Astrocyte (in vitro differentiated cells and primary cell): ENCODE measurements around the gene PEAR1. TPM values are rescaled to one million over a fixed set of nuclear protein-coding genes. Genes with fewer than 3 reads are reported as not detected.
A peak's percentile ranks its signal among the peaks of the same experiment; 100 is the strongest.

Experiments
- DNase-seq: peaks from one replicate; pipeline ENCODE4 v3.0.0-alpha.2; 2010; ENCODE audit warnings: low read depth
- FAIRE-seq: peaks from 2 replicates; lab custom pipeline; 2011; peaks lifted over from hg19 to GRCh38; lab: Jason Lieb, UNC
- H2AFZ ChIP-seq: 2 replicates; pipeline ENCODE4 v1.6.0; 2012; ENCODE audit warnings: low read depth, low read length, inconsistent platforms
- H3K27ac ChIP-seq: 2 replicates; pipeline ENCODE4 v1.5.1; 2011; ENCODE audit warnings: low read depth, low read length, inconsistent platforms
- H3K27me3 ChIP-seq: 2 replicates; pipeline ENCODE4 v1.6.0; 2011; ENCODE audit warnings: low read length, inconsistent platforms; ENCODE audit not compliant: insufficient read depth
- H3K36me3 ChIP-seq: 2 replicates; pipeline ENCODE4 v1.5.1; 2011; ENCODE audit warnings: low read length, inconsistent platforms; ENCODE audit not compliant: insufficient read depth
- H3K4me1 ChIP-seq: 2 replicates; pipeline ENCODE4 v1.5.1; 2011; ENCODE audit warnings: low read length, inconsistent platforms; ENCODE audit not compliant: insufficient read depth
- H3K4me2 ChIP-seq: 2 replicates; pipeline ENCODE4 v1.6.0; 2012; ENCODE audit warnings: low read length, inconsistent platforms
- H3K4me3 ChIP-seq: 2 replicates; pipeline ENCODE4 v1.5.1; 2011; ENCODE audit warnings: low read depth, mild to moderate bottlenecking, low read length, inconsistent platforms; ENCODE audit not compliant: insufficient read depth
- H3K79me2 ChIP-seq: 2 replicates; pipeline ENCODE4 v1.6.0; 2012; ENCODE audit warnings: mild to moderate bottlenecking, low read length, inconsistent platforms; ENCODE audit not compliant: insufficient read depth
- H3K9ac ChIP-seq: 2 replicates; pipeline ENCODE4 v1.6.0; 2012; ENCODE audit warnings: mild to moderate bottlenecking, low read length, inconsistent platforms
- H3K9me3 ChIP-seq: 2 replicates; pipeline ENCODE4 v1.5.1; 2012; ENCODE audit warnings: low read depth, mild to moderate bottlenecking, low read length, inconsistent platforms; ENCODE audit not compliant: insufficient read depth
- H4K20me1 ChIP-seq: 2 replicates; pipeline ENCODE4 v1.6.0; 2012; ENCODE audit warnings: low read length, inconsistent platforms; ENCODE audit not compliant: insufficient read depth
- H3K27ac Mint-ChIP-seq: one replicate; pipeline ENCODE4 v1.8.0; 2021; ENCODE audit warnings: mild to moderate bottlenecking, mixed read lengths; ENCODE audit not compliant: unreplicated experiment
- H3K27me3 Mint-ChIP-seq: one replicate; pipeline ENCODE4 v1.8.0; 2021; ENCODE audit warnings: low read depth, mixed read lengths; ENCODE audit not compliant: unreplicated experiment
- H3K36me3 Mint-ChIP-seq: one replicate; pipeline ENCODE4 v1.8.0; 2021; ENCODE audit warnings: low read depth, mixed read lengths; ENCODE audit not compliant: unreplicated experiment
- H3K4me1 Mint-ChIP-seq: one replicate; pipeline ENCODE4 v1.8.0; 2021; ENCODE audit warnings: low read depth, mixed read lengths; ENCODE audit not compliant: unreplicated experiment
- H3K4me3 Mint-ChIP-seq: one replicate; pipeline ENCODE4 v1.8.0; 2021; ENCODE audit warnings: mild to moderate bottlenecking, moderate library complexity, mixed read lengths; ENCODE audit not compliant: unreplicated experiment
- H3K9me3 Mint-ChIP-seq: one replicate; pipeline ENCODE4 v1.8.0; 2021; ENCODE audit warnings: mild to moderate bottlenecking, mixed read lengths; ENCODE audit not compliant: unreplicated experiment
- EZH2 ChIP-seq: IDR thresholded peaks from 2 replicates; pipeline ENCODE4 v1.6.1; 2012; ENCODE audit warnings: mild to moderate bottlenecking, low read length, inconsistent platforms; ENCODE audit not compliant: insufficient read depth
- total RNA-seq: library from RNA; stranded (reverse); gene quantifications from 2 replicates; pipeline ENCODE4 v1.2.1, GENCODE V29; 2021
- TF ChIP-seq, protein P1 (sequence below): IDR thresholded peaks from 2 replicates; pipeline ENCODE4 v1.5.1; 2011; ENCODE audit warnings: low read depth, mild to moderate bottlenecking, inconsistent platforms, low read length, moderate library complexity; ENCODE audit not compliant: insufficient read depth

PEAR1 gene
- total RNA-seq, 1 donor from 2014 or later = 17.3 TPM

DNA sequence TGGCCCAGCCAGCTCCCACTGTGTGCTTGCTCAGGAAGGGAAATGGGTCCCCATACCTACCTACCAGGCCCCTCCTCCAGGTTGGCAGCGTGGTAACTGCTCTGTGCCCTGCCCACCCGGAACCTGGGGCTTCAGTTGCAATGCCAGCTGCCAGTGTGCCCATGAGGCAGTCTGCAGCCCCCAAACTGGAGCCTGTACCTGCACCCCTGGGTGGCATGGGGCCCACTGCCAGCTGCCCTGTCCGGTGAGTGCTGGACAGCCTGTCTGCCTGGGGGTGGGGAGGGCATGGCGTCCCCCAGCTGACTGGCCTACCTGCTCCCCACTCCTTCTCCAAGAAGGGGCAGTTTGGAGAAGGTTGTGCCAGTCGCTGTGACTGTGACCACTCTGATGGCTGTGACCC is 16.2 kb downstream of the PEAR1 start:
- DNase-seq = no peak
- Histone ChIP-seq H3K4me1 (peaks cover 33% of the 10 kb centered on the region), H3K9ac (no peak overlapping the region), H4K20me1 (peaks cover 10% of the 10 kb centered on the region), H3K4me3 (no peak overlapping the region), H3K9me3 (peaks cover 6% of the 10 kb centered on the region), H3K27ac (no peak overlapping the region), H3K79me2 (no peaks in the 10 kb centered on the region), H3K4me2 (no peak overlapping the region), H3K27me3 (no peaks in the 10 kb centered on the region), H2AFZ (no peak overlapping the region), H3K36me3 (no peaks in the 10 kb centered on the region)
- peaks cover 16% of the 10 kb centered on the region for H3K36me3 Mint-ChIP-seq
- peaks cover 25% of the 10 kb centered on the region for H3K4me1 Mint-ChIP-seq
- peaks cover 2% of the 10 kb centered on the region for H3K9me3 Mint-ChIP-seq
- no peak overlapping the region for H3K27ac Mint-ChIP-seq
- TF ChIP-seq EZH2 = no peak
- TF ChIP-seq, protein P1, sequence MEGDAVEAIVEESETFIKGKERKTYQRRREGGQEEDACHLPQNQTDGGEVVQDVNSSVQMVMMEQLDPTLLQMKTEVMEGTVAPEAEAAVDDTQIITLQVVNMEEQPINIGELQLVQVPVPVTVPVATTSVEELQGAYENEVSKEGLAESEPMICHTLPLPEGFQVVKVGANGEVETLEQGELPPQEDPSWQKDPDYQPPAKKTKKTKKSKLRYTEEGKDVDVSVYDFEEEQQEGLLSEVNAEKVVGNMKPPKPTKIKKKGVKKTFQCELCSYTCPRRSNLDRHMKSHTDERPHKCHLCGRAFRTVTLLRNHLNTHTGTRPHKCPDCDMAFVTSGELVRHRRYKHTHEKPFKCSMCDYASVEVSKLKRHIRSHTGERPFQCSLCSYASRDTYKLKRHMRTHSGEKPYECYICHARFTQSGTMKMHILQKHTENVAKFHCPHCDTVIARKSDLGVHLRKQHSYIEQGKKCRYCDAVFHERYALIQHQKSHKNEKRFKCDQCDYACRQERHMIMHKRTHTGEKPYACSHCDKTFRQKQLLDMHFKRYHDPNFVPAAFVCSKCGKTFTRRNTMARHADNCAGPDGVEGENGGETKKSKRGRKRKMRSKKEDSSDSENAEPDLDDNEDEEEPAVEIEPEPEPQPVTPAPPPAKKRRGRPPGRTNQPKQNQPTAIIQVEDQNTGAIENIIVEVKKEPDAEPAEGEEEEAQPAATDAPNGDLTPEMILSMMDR = no peak
- FAIRE-seq = no peak
- H3K4me3 Mint-ChIP-seq = no peak overlapping the region
- H3K27me3 Mint-ChIP-seq = peaks cover 5% of the 10 kb centered on the region

DNA sequence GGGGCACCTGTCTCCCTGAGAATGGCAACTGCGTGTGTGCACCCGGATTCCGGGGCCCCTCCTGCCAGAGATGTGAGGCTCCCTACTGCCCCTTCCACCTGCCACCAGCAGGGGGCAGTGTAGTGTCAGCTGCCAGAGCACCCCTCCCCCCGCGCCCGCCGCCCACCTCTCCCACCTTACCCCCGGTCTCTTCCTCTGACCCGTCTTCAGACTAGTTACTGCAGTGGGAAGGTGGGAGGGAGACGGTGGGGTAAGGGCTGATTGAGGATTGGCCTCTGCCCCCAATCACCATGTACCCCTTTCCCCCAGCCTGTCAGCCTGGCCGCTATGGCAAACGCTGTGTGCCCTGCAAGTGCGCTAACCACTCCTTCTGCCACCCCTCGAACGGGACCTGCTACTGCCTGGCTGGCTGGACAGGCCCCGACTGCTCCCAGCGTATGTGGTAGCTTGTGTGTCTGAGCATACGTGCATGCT is 16.8 kb downstream of the PEAR1 start:
- no peak overlapping the region for H3K4me2 ChIP-seq
- peaks cover 6% of the 10 kb centered on the region for H3K9me3 ChIP-seq
- TF ChIP-seq EZH2 = no peak
- TF ChIP-seq, protein P1 = peak; percentile 20
- H3K4me1 ChIP-seq = peaks cover 38% of the 10 kb centered on the region
- Mint-ChIP-seq H3K36me3 (peaks cover 17% of the 10 kb centered on the region), H3K27ac (no peak overlapping the region), H3K27me3 (peaks cover 6% of the 10 kb centered on the region), H3K9me3 (peaks cover 3% of the 10 kb centered on the region), H3K4me1 (peaks cover 31% of the 10 kb centered on the region), H3K4me3 (no peak overlapping the region)
- H3K27me3 ChIP-seq = no peaks in the 10 kb centered on the region
- H3K27ac ChIP-seq = no peak overlapping the region
- H2AFZ ChIP-seq = no peak overlapping the region
- peaks cover 10% of the 10 kb centered on the region for H4K20me1 ChIP-seq
- DNase-seq (no peak), FAIRE-seq (no peak)
- peaks cover 6% of the 10 kb centered on the region for H3K36me3 ChIP-seq
- H3K9ac ChIP-seq = no peak overlapping the region
- no peak overlapping the region for H3K4me3 ChIP-seq
- no peaks in the 10 kb centered on the region for H3K79me2 ChIP-seq

DNA sequence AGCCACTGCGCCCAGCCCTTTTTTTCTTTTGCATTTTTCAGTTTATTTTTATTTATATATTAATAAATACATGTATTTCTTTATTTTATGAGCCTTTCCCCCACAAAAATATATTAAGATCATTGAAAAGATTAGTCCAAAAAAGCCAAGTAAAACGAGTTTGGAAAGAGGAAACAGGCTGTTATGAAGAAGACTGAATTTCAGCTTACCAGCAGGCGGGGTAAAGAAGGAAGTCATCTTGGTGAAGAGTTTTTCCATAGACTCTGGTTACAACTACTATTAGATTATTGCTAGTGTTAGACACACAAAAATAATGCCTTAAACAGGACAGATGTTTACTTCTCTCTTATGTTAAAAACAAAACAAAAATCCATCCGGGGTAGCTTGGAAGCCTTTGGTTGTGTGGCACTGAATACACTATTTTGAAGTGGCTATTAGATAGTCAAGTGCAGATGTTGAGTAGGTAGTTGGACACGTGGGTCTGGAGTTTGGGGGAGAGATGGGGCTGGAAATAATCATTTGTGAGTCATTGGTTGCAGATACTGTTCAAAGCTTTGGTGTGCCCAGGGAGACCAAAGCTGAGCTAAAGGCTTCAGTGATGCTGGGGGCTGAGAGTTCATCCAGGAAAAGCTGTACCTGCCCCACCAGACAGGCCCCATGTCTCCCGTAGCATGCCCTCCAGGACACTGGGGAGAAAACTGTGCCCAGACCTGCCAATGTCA is 18.2 kb downstream of the PEAR1 start:
- no peak overlapping the region for H3K4me3 ChIP-seq
- peaks cover 31% of the 10 kb centered on the region for H3K4me1 ChIP-seq
- H3K4me1 Mint-ChIP-seq = peaks cover 24% of the 10 kb centered on the region
- no peaks in the 10 kb centered on the region for H3K27me3 ChIP-seq
- peaks cover 9% of the 10 kb centered on the region for H3K27me3 Mint-ChIP-seq
- peaks cover 5% of the 10 kb centered on the region for H3K9me3 Mint-ChIP-seq
- H3K27ac ChIP-seq = no peak overlapping the region
- FAIRE-seq (no peak), DNase-seq (no peak)
- no peak overlapping the region for H3K9ac ChIP-seq
- peaks cover 14% of the 10 kb centered on the region for H3K36me3 Mint-ChIP-seq
- H3K79me2 ChIP-seq = no peaks in the 10 kb centered on the region
- no peaks in the 10 kb centered on the region for H3K9me3 ChIP-seq
- peaks cover 7% of the 10 kb centered on the region for H3K36me3 ChIP-seq
- peaks cover 10% of the 10 kb centered on the region for H4K20me1 ChIP-seq
- no peak overlapping the region for H3K4me2 ChIP-seq
- no peak overlapping the region for H2AFZ ChIP-seq
- TF ChIP-seq, protein P1 = no peak
- TF ChIP-seq EZH2 = no peak
- H3K4me3 Mint-ChIP-seq = no peak overlapping the region
- H3K27ac Mint-ChIP-seq = no peak overlapping the region
